PC-3 (cell line): ENCODE results near the gene C14orf119. TPM values are rescaled to one million over a fixed set of nuclear protein-coding genes. Genes with fewer than 3 reads are reported as not detected.

Experiments
- ATAC-seq: fragments of 200-7000 bp; cut with Tn5 transposase; 2 replicates; pipeline ENCODE4 v1.9.1; 2020; ENCODE audit warnings: mild to moderate bottlenecking, moderate library complexity
- BruUV-seq: library from RNA; stranded (reverse); fragments of 400-500 nt; replicated peaks from 2 replicates; lab custom pipeline; 2021; lab: Mats Ljungman, UMichigan
- CTCF ChIA-PET: fragments of 300-600 bp; sonication (Branson Sonifier 250); formaldehyde crosslinking; loops from one replicate; lab custom pipeline; 2022; ENCODE audit warnings: antibody characterized with exemption; lab: Charles Lee
- POLR2A ChIA-PET: fragments of 300-600 bp; sonication (Branson Sonifier 250); formaldehyde crosslinking; loops from one replicate; lab custom pipeline; 2022; ENCODE audit warnings: antibody characterized with exemption; ENCODE audit not compliant: unreplicated experiment; lab: Charles Lee
- DNase-seq: peaks from one replicate; pipeline ENCODE4 v3.0.0-alpha.2; 2015
- H2AFZ ChIP-seq: fragments of 300-600 bp; sonication (generic); 2 replicates; pipeline ENCODE4 v1.6.0; 2016; ENCODE audit warnings: antibody characterized with exemption, low read length
- H3F3A ChIP-seq: fragments of 300-600 bp; sonication (generic); one replicate; pipeline ENCODE4 v1.6.0; 2017; ENCODE audit warnings: antibody characterized with exemption, low read length, control low read depth, mild to moderate bottlenecking; ENCODE audit not compliant: unreplicated experiment
- H3K27ac ChIP-seq: fragments of 300-600 bp; sonication (generic); 2 replicates; pipeline ENCODE4 v1.5.1; 2016; ENCODE audit warnings: mild to moderate bottlenecking, low read length
- H3K27me3 ChIP-seq: fragments of 300-600 bp; sonication (generic); 2 replicates; pipeline ENCODE4 v1.6.1; 2016; ENCODE audit warnings: low read length, mixed read lengths
- H3K36me3 ChIP-seq: fragments of 300-600 bp; sonication (generic); 2 replicates; pipeline ENCODE4 v1.6.1; 2016; ENCODE audit warnings: low read depth, mixed run types, low read length, mixed read lengths
- H3K4me1 ChIP-seq: fragments of 300-600 bp; sonication (generic); 2 replicates; pipeline ENCODE4 v1.5.1; 2016; ENCODE audit warnings: low read length; ENCODE audit not compliant: insufficient read depth
- H3K4me2 ChIP-seq: fragments of 300-600 bp; sonication (generic); 2 replicates; pipeline ENCODE4 v1.6.0; 2016; ENCODE audit warnings: low read length
- H3K4me3 ChIP-seq: fragments of 300-600 bp; sonication (generic); 2 replicates; pipeline ENCODE4 v1.5.1; 2016; ENCODE audit warnings: mild to moderate bottlenecking, low read length, mixed read lengths
- H3K79me2 ChIP-seq: fragments of 300-600 bp; sonication (generic); 2 replicates; pipeline ENCODE4 v1.6.1; 2017; ENCODE audit warnings: low read length, mixed read lengths
- H3K9ac ChIP-seq: fragments of 300-600 bp; sonication (generic); 2 replicates; pipeline ENCODE4 v1.6.0; 2016; ENCODE audit warnings: mild to moderate bottlenecking, low read length
- H3K9me2 ChIP-seq: fragments of 300-600 bp; sonication (generic); replicated peaks from 2 replicates; pipeline ENCODE4 v1.6.1; 2016; ENCODE audit warnings: mixed run types, low read length, mixed read lengths
- H3K9me3 ChIP-seq: fragments of 300-600 bp; sonication (generic); 2 replicates; pipeline ENCODE4 v1.6.1; 2016; ENCODE audit warnings: low read length, mixed read lengths
- H4K20me1 ChIP-seq: fragments of 300-600 bp; sonication (generic); 2 replicates; pipeline ENCODE4 v1.6.1; 2016; ENCODE audit warnings: low read length, mixed read lengths
- EZH2 ChIP-seq: fragments of 300-600 bp; sonication (generic); IDR thresholded peaks from one replicate; pipeline ENCODE4 v1.6.1; 2017; ENCODE audit warnings: antibody characterized with exemption, mild to moderate bottlenecking, low read length; ENCODE audit not compliant: unreplicated experiment
- EZH2phosphoT487 ChIP-seq: fragments of 300-600 bp; sonication (generic); IDR thresholded peaks from 2 replicates; pipeline ENCODE4 v1.6.1; 2018; ENCODE audit warnings: mild to moderate bottlenecking, antibody characterized with exemption, low read length, borderline replicate concordance
- intact Hi-C: fragments of 100-400 bp; cut with micrococcal nuclease; formaldehyde crosslinking; loops from 2 replicates; pipeline ENCODE4 v1.9.0; 2023
- total RNA-seq: library from RNA; depleted of rRNA; stranded (reverse); fragments of >200 nt; gene quantifications from 2 replicates; pipeline ENCODE4 v1.2.3, GENCODE V29; 2014
- TF ChIP-seq, protein P1 (sequence below): fragments of 300-600 bp; sonication (generic); conservative IDR thresholded peaks from 2 replicates; pipeline ENCODE4 v1.5.1; 2017; ENCODE audit warnings: antibody characterized with exemption, low read depth, mild to moderate bottlenecking, low read length

C14orf119 gene
- total RNA-seq, 1 experiment from 2014 or later = 49.6 TPM

DNA sequence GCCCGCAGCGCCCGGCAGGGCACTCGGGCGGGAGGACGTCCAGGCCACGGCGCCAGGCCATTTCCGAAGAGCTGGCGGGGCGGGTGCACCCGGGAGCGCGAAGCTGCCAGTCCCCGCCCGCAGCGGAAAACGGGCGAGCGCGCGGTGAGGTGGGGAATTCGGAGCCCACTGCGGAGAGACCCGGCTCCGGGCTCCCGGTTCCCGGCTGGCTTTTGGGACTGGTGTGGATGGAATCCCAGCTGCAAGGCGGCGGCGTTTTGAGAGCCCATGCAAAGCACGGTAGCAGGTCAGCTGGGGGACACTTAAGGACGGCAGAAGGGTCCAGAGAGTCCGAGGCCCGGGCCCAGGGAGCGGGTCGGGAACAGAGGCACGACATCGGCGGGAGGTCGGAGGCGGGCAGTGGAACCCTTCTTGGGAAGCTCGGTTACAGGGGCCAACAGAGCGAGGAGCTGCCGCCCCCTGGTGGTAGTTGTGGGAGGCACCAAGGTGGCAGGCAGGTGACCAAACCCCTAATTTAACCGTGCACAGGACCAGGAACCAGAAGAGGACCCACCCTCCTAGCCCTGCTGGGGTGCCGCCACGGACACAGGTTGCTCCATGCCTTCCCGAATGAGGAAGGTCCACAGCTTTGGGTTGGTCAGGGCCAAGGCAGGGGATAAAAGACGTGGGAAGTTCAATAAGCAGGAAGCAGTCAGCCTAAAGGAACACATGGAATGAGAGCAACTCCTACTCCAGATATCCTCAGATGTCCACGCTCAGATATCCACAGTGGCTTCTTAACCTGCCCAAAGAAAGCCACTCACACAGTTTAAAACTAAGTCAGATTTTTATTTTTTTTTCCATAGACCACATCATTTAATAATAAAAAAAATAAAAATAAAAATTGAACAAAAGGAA, 37.3 kb upstream of the C14orf119 start:
- BruUV-seq = no TSS peak

DNA sequence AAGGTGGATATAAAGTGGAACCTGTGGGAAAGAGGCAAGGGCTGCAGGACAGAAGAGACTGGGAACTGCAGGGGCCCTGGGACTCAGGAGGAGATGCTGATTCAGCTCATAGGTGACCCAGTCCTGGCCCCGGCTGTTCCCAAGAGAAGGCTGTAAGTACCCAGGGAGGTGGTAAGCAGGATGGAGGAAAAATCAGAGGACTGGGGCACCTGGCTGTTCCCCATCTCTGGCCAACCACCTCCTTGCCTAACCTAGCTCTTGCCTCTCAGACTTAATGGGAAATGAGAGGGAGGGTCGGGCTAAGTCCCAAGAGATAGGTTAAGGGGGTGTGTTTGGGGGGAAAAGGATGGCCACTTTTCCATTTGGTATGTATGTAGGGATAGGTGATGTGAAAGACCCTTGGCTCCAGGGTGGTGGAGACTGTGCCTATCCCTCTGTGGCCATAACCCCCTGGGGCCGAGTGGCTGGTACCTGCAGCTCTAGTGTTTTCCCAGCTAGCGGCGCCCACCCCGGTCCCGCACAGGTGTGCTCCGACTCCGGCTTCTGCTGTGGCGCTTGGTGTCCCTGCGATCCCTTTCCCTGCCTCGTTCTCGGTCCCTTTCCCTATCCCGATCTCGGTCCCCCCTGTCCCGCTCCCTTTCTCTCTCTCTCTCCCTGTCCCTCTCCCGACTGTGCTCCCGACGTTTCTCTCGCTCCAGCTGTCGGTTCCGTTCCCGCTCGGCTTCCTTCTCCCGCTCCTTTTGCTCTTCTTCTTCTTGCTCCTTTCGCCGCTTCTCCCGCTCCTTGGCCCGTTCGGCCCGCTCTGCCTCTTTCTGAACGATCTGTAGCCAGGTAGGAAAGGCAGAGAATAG, 36.4 kb upstream of the C14orf119 start:
- TSS peak; percentile 81 for BruUV-seq
- Histone ChIP-seq H3F3A (peaks cover 15% of the 10 kb centered on the region), H3K9ac (no peak overlapping the region), H3K9me3 (no peaks in the 10 kb centered on the region), H3K27me3 (no peaks in the 10 kb centered on the region), H3K79me2 (no peaks in the 10 kb centered on the region; the same call in 1 of the 2 replicates), H3K4me3 (no peak overlapping the region), H3K9me2 (no peaks in the 10 kb centered on the region), H2AFZ (no peak overlapping the region), H4K20me1 (no peaks in the 10 kb centered on the region), H3K27ac (no peak overlapping the region), H3K4me2 (no peak overlapping the region), H3K4me1 (peaks cover 29% of the 10 kb centered on the region), H3K36me3 (peaks cover 34% of the 10 kb centered on the region)
- no peak for TF ChIP-seq EZH2
- TF ChIP-seq, protein P1, sequence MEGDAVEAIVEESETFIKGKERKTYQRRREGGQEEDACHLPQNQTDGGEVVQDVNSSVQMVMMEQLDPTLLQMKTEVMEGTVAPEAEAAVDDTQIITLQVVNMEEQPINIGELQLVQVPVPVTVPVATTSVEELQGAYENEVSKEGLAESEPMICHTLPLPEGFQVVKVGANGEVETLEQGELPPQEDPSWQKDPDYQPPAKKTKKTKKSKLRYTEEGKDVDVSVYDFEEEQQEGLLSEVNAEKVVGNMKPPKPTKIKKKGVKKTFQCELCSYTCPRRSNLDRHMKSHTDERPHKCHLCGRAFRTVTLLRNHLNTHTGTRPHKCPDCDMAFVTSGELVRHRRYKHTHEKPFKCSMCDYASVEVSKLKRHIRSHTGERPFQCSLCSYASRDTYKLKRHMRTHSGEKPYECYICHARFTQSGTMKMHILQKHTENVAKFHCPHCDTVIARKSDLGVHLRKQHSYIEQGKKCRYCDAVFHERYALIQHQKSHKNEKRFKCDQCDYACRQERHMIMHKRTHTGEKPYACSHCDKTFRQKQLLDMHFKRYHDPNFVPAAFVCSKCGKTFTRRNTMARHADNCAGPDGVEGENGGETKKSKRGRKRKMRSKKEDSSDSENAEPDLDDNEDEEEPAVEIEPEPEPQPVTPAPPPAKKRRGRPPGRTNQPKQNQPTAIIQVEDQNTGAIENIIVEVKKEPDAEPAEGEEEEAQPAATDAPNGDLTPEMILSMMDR = no peak
- no peak for TF ChIP-seq EZH2phosphoT487
- ChIA-PET CTCF (interaction anchor here (0.5 to 2.0 kb wide), 7 partner anchors 10 to 85 kb away, joined by 4 to 26 read pairs (median 7); no protein-coding TSS in a partner anchor), POLR2A (no interaction called here)
- no peak for ATAC-seq
- intact Hi-C loops = loop anchor here (1.0 kb wide), 2 partner anchors 65 to 73 kb away; no protein-coding TSS in a partner anchor
- no peak for DNase-seq

More for the DNA sequence above, 37.3 kb upstream of the C14orf119 start:
- intact Hi-C loops = loop anchor here (1.0 kb wide), 2 partner anchors 64 to 72 kb away; no protein-coding TSS in a partner anchor
- H3F3A ChIP-seq = peaks cover 8% of the 10 kb centered on the region
- no peak overlapping the region for H3K27ac ChIP-seq
- no peaks in the 10 kb centered on the region for H3K9me2 ChIP-seq
- DNase-seq = peak; percentile 90
- POLR2A ChIA-PET = interaction anchor here (0.6 kb wide), 2 partner anchors 37 to 141 kb away, joined by 4 read pairs; partner anchors contain the start of genes ACIN1 and C14orf119
- peak overlapping the region; percentile 63 for H3K9ac ChIP-seq
- TF ChIP-seq EZH2 = no peak
- TF ChIP-seq, protein P1 = peak; percentile 94
- no peaks in the 10 kb centered on the region; the same call in 1 of the 2 replicates for H3K79me2 ChIP-seq
- peak overlapping the region; percentile 78 for H2AFZ ChIP-seq
- H3K36me3 ChIP-seq = peaks cover 26% of the 10 kb centered on the region
- H3K9me3 ChIP-seq = no peaks in the 10 kb centered on the region
- no peaks in the 10 kb centered on the region for H3K27me3 ChIP-seq
- H4K20me1 ChIP-seq = no peaks in the 10 kb centered on the region
- peak overlapping the region; percentile 85 for H3K4me3 ChIP-seq
- H3K4me2 ChIP-seq = peak overlapping the region; percentile 100
- ATAC-seq = peak; percentile 69
- H3K4me1 ChIP-seq = peaks cover 21% of the 10 kb centered on the region
- CTCF ChIA-PET = interaction anchor here (0.7 to 2.0 kb wide), 7 partner anchors 11 to 84 kb away, joined by 4 to 26 read pairs (median 7); partner anchors contain the start of genes ACIN1 and C14orf119
